GM12891 (cell line): ENCODE data around the gene CDCP1. TPM values are rescaled to one million over a fixed set of nuclear protein-coding genes. Genes with fewer than 3 reads are reported as not detected.

ENCODE experiments used
- DNase-seq: peaks from one replicate; pipeline ENCODE4 v3.0.0; 2011; ENCODE audit warnings: low spot score; ENCODE audit not compliant: insufficient read length
- FAIRE-seq: peaks from 2 replicates; lab custom pipeline; 2011; peaks lifted over from hg19 to GRCh38; lab: Jason Lieb, UNC
- PAX5 ChIP-seq: IDR thresholded peaks from 2 replicates; pipeline ENCODE4 v1.6.1; 2011; ENCODE audit warnings: low read length, moderate library complexity, mild to moderate bottlenecking; ENCODE audit not compliant: insufficient read depth, severe bottlenecking
- POLR2A ChIP-seq: IDR thresholded peaks from 2 replicates; pipeline ENCODE4 v1.6.1; 2011; ENCODE audit warnings: low read depth, low read length, control low read depth
- POLR2AphosphoS5 ChIP-seq: IDR thresholded peaks from 2 replicates; pipeline ENCODE4 v1.6.1; 2011; ENCODE audit warnings: low read depth, low read length, control low read depth
- POU2F2 ChIP-seq: IDR thresholded peaks from 2 replicates; pipeline ENCODE4 v1.6.1; 2011; ENCODE audit warnings: low read depth, mild to moderate bottlenecking, control low read depth, low read length, moderate library complexity
- SPI1 ChIP-seq: IDR thresholded peaks from 2 replicates; pipeline ENCODE4 v1.6.1; 2011; ENCODE audit warnings: low read depth, low read length, control low read depth
- TAF1 ChIP-seq: IDR thresholded peaks from 2 replicates; pipeline ENCODE4 v1.6.1; 2011; ENCODE audit warnings: low read depth, low read length, control low read depth
- polyA plus RNA-seq: library from polyadenylated mRNA; unstranded; fragments of >200 nt; gene quantifications from one replicate; pipeline ENCODE4 v1.2.1, GENCODE V29; 2012; ENCODE audit warnings: low read depth, missing spikeins, inconsistent platforms; ENCODE audit not compliant: missing spikeins

The CDCP1 gene, protein sequence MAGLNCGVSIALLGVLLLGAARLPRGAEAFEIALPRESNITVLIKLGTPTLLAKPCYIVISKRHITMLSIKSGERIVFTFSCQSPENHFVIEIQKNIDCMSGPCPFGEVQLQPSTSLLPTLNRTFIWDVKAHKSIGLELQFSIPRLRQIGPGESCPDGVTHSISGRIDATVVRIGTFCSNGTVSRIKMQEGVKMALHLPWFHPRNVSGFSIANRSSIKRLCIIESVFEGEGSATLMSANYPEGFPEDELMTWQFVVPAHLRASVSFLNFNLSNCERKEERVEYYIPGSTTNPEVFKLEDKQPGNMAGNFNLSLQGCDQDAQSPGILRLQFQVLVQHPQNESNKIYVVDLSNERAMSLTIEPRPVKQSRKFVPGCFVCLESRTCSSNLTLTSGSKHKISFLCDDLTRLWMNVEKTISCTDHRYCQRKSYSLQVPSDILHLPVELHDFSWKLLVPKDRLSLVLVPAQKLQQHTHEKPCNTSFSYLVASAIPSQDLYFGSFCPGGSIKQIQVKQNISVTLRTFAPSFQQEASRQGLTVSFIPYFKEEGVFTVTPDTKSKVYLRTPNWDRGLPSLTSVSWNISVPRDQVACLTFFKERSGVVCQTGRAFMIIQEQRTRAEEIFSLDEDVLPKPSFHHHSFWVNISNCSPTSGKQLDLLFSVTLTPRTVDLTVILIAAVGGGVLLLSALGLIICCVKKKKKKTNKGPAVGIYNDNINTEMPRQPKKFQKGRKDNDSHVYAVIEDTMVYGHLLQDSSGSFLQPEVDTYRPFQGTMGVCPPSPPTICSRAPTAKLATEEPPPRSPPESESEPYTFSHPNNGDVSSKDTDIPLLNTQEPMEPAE
- 0.01 TPM for polyA plus RNA-seq

DNA sequence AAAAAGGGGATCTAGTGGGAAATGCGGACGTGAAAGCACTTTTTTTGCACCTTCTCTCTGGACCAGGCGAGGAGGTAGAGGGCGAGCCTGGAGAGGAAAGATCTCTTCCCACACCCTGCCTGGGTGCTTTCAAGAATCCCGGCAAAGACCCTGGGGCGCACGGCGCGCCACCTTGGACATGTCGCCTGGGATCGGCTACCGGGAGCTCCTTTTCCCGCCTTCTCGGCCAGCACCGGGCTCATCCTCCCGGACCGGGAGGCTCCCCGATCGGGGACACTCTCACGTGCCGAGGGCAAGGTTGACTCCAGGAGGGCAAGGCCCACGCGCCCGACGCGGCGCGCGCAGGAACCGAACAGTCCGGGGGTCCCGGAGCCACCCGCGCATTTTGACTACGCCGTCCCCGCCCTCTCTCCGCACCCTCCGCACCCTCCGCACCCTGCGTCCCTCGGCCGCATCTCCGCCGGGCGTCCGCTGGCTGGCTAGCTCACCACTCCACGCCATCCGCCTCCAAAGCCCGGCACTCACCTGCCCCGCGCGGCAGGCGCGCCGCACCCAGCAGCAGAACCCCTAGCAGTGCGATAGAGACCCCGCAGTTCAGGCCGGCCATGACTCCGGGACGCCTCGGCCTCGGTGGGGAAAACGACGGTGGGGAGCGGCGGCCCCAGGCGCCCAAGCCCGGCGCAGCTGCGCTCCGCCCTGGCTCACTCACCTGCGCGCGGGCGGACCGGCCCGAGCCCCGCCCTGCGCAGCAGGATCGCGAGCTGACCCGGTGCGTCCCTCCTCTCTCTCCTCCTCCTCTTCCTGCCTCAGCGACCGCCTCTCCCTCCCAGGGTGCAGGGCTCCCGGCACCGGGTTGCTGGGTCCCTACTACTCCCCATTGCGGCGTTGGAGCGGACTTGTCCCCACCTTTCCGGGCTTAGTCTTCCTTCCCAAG, at the start of gene CDCP1:
CDCP1 (minus strand) TSS at position 698 of the 934 bp plus-strand sequence; CDS start at position 607, 91 bp downstream.
- DNase-seq (no peak), FAIRE-seq (no peak)
- no peak for TF ChIP-seq POLR2A
- no peak for TF ChIP-seq TAF1
- no peak for TF ChIP-seq SPI1
- TF ChIP-seq POLR2AphosphoS5 = no peak

DNA sequence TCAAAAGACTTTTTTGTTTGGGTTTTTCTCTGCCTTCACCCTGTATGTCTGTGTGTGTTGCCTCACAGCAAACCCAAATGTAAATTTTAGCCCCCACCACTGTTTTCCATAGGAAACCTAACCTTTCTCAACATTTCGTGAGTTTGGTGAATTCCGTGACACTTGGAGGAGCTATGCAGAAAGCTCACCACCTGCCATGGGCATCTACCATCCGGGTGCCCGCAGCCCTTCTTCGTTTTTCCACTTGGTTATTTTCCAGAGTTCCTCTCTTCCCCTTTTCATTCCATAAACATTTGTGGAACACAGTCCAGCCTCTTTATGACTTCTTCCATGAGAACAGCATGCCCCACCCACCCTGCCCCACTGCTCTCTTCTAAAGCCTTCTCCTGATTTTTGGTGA, 48.6 kb upstream of the CDCP1 start:
- FAIRE-seq = no peak
- TF ChIP-seq SPI1 (no peak), POLR2AphosphoS5 (no peak), POLR2A (no peak), TAF1 (no peak), POU2F2 (no peak), PAX5 (no peak)
- no peak for DNase-seq

DNA sequence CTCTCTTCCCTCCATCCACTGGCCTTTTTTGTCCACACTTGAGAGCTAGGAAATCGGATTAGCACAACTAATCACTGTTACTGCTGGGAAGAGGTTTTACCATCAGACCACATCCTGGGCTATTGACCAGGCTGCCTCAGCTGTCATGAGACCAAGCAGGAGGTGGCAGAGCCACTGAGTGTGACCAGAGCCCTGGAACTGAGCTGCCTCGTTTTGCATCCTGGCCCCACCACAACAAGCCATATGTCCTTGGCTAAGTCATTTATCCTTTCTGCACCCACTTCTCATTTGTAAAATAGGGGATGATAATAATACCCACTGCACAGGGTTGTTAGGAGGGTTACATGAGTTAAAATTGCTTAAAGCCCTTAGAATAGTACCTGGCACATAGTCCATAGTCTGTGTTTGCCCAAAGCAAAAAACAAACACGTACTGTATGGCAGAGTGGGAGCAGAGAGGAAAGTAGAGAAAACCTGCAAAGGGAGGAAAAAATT, 45.8 kb upstream of the CDCP1 start:
- DNase-seq = no peak
- TF ChIP-seq POLR2A (no peak), POLR2AphosphoS5 (no peak), TAF1 (no peak), POU2F2 (no peak), SPI1 (no peak), PAX5 (no peak)
- FAIRE-seq = no peak

DNA sequence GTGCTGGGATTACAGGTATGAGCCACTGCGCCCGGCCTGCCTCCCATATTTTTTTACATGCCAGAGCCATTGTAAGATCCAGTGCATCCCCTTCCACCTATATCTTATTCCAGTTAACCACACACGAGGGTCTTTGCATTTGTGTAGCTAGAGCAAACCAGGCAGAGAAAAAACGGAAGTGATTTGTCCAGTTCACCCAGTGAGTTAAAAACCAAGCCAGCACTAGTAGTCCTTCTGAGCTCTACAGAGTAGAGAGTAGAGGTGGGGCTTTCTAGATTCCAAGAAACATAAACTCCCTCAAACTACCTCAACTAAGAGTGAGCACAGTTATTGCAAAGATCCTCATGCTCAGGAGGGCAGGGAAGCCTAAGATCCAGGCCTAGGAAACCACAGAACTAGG, 45.2 kb upstream of the CDCP1 start:
- FAIRE-seq (no peak), DNase-seq (no peak)
- TF ChIP-seq PAX5 = no peak
- no peak for TF ChIP-seq POU2F2
- TF ChIP-seq POLR2A = no peak
- TF ChIP-seq SPI1 = peak; percentile 46

DNA sequence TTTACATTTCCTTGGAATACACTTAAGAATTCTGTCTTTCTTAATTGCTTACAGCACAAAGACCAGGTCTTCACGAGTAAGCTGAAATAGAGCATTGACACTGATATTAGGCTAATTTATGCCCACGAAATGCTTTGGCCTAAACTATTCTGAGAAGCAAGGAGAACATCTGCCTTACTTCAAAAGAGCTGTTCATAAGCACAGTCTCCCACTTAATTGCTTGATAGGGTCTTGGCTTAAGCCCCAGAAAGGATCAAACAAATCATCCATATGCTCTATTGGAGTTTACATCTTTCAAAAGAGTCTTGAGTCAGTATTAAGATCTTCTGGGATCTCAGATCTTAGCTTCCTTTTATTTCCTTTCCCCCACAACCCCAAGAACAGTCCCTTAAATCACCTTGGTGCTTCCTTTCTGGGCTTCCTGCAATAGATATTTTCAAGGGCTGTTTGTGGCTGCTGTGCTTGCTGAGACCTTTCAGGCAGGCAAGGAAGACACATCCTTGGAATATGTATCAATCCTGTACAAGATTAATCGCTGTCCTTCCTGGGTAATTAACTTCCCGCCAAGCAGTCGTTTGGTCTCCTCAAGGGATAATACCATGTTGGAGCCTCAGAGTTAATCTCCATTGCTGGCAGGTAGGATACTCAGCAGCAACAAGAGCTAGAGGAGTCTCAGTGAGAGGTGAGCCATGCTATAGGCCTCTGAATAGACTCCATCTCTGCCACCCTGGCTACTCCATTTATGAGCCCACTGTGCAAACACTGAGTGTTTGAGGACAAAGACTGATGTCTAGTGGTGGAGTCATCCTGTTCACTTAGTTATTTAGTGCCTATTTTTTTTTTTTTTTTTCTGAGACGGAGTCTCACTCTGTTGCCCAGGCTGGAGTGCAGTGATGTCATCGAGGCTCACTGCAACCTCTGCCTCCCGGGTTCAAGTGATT, 42.8 kb upstream of the CDCP1 start:
- FAIRE-seq (no peak), DNase-seq (no peak)
- no peak for TF ChIP-seq POU2F2
- TF ChIP-seq TAF1 = no peak
- TF ChIP-seq POLR2AphosphoS5 = no peak
- TF ChIP-seq POLR2A = no peak
- no peak for TF ChIP-seq PAX5
- no peak for TF ChIP-seq SPI1

DNA sequence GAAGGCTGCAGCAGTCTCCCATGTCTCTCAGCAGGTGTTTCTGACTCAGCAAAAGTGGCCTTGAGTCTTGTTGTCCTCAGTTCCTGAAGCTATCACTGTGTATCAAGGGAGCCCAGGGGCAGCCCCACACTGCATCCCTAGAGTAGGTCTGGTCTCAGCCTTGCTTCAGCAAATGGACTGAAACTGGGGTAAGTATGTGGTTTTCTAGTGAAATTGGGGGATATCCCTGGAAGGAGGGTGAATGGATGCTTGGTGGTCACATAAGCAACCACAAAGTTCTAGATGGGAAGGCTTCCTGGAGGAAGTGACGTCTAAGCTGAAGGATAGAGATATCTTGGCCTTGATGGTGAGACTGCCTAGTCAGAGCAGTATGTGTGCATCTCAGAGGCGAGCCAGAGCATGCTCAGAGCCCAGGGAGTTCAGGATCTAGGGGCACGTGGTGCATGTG, 41.5 kb upstream of the CDCP1 start:
- no peak for DNase-seq
- TF ChIP-seq PAX5 (no peak), POU2F2 (no peak), POLR2AphosphoS5 (no peak), SPI1 (no peak), TAF1 (no peak), POLR2A (no peak)
- no peak for FAIRE-seq

DNA sequence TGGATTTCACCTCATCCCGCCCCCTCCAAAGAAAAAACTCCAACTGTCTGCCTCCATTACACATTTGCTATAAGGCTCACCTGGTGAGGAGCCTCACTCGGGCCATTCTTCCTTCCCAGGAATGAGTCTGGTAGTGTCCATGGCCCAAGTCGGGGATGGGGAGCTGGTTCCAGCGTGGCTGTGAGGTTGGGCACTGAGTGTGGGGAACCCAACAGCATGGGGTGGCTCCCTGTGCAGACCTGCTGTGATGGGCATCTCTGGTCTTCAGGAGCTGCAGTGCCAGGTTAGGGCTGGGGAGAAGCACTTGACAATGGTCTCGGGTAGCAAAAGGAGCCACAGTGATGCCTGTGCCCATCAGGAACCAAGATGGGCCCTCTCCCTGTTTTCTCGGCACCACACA, 40.7 kb upstream of the CDCP1 start:
- TF ChIP-seq POLR2A (no peak), POLR2AphosphoS5 (no peak), POU2F2 (no peak), PAX5 (no peak), SPI1 (no peak)
- no peak for DNase-seq
- FAIRE-seq = no peak

DNA sequence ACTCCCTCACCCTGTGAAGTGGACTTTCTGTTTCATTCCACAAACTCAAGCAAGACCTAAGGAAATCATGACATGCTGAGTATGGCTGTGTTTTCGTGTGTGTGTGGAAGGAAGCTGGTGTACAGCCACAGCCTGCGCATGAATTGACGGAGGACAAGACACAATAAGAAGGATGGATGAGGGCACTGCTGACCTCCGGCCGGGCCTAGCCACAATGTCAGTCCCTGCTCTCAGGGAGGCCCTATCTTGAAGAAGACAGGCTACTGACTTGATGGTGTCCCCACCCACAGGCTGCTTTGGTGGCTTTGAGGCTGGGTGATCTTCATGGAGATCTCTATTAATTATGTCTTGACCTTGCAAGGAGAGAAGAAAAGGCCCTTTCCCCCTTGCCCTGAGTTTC, 39.3 kb upstream of the CDCP1 start:
- TF ChIP-seq TAF1 (no peak), POLR2AphosphoS5 (no peak), POU2F2 (no peak), SPI1 (no peak), PAX5 (no peak), POLR2A (no peak)
- FAIRE-seq (no peak), DNase-seq (no peak)
